Choroid plexus epithelial cell (primary cell): ENCODE results near the gene GTF3C4.
A peak's percentile ranks its signal among the peaks of the same experiment; 100 is the strongest.

Experiments used
- DNase-seq: peaks from one replicate; pipeline ENCODE4 v3.0.0-alpha.2; 2010; ENCODE audit warnings: low read depth
- H3K4me3 ChIP-seq: 2 replicates; pipeline ENCODE4 v1.5.1; 2011; ENCODE audit warnings: low read depth, mild to moderate bottlenecking, control low read depth, low read length, moderate library complexity
- CTCF ChIP-seq: conservative IDR thresholded peaks from 2 replicates; pipeline ENCODE4 v1.5.1; 2011; ENCODE audit warnings: low read depth, mild to moderate bottlenecking, control low read depth, inconsistent platforms, low read length, moderate library complexity

Gene GTF3C4

GRCh38 chr9:132670457-132671391 is at the start of gene GTF3C4:
Gene GTF3C4, plus strand, starts transcription at chr9:132670464. Its CDS starts 135 bp downstream, at chr9:132670599.
- peak; percentile 26 for DNase-seq
- H3K4me3 ChIP-seq = peak within 1 kb of the TSS; percentile 94
- no peak for TF ChIP-seq CTCF

- TF ChIP-seq CTCF = no peak
- H3K4me3 ChIP-seq = no peak overlapping the region
- peak; percentile 66 for DNase-seq
Observed at GRCh38 chr9:132622159-132622558, 48.1 kb upstream of the GTF3C4 start.

- H3K4me3 ChIP-seq = no peak overlapping the region
- TF ChIP-seq CTCF = no peak
- no peak for DNase-seq
Observed at GRCh38 chr9:132626285-132626684, 44.0 kb upstream of the GTF3C4 start.

GRCh38 chr9:132627106-132627505 is 43.2 kb upstream of the GTF3C4 start:
- no peak for DNase-seq
- TF ChIP-seq CTCF = no peak
- H3K4me3 ChIP-seq = no peak overlapping the region

GRCh38 chr9:132627594-132627993 is 42.7 kb upstream of the GTF3C4 start:
- DNase-seq = no peak
- no peak for TF ChIP-seq CTCF
- H3K4me3 ChIP-seq = no peak overlapping the region

GRCh38 chr9:132628746-132629145 is 41.5 kb upstream of the GTF3C4 start:
- DNase-seq = no peak
- TF ChIP-seq CTCF = no peak

GRCh38 chr9:132630116-132630515 is 40.1 kb upstream of the GTF3C4 start:
- H3K4me3 ChIP-seq = no peak overlapping the region
- no peak for TF ChIP-seq CTCF
- no peak for DNase-seq

More at GRCh38 chr9:132628746-132629145, 41.5 kb upstream of the GTF3C4 start:
- no peak overlapping the region for H3K4me3 ChIP-seq
